ENCODE results near the gene ZNF195.

- no peak for TF ChIP-seq CTCF (IDR thresholded peaks at IDR 0.05; ENCODE audit: low read depth, low read length, poor library complexity, severe bottlenecking)
- no peak for TF ChIP-seq EZH2phosphoT487 (IDR thresholded peaks at IDR 0.05; ENCODE audit: borderline replicate concordance, low read length)
These were observed 21.6 kb downstream of the ZNF195 start for GRCh38 chr11:3357302-3357701.

All from DOHH2 (cell line).